Measurements from ENCODE around the gene AMPD2. TPM values are rescaled to one million over a fixed set of nuclear protein-coding genes. Genes with fewer than 3 reads are reported as not detected.

AMPD2 gene
- total and polyA plus RNA-seq, 4 donors = 19.2 to 87.4 (median 22.7) TPM

DNA sequence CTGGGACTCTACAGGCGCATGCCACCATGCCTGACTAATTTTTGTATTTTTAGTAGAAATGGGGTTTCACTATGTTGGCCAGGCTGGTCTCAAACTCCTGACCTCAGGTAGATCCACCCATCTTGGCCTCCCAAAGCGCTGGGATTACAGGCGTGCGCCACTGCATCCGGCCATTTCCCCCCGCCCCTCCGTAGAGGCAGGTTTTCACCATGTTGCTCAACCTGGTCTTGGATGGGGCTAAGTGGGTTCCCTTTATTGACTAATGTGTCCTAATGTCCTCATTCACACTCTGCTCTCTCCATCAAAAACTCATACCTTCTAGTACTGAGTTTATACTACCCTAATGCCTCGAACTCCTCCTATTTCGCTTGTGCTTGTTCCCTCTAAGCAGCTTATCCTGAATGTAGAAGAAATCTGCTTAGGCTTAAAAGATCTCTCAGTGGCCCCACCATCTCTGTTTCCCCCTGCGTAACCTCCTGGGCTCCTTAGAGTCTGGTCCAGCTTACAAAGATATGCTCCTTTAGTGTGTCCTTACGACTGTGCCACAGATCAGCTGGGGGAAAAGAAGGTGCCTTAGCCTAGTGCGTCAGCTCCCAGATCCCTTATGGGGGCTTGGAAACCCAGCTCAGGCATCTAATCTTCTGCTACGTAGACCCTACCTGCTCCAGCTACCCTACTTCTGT, 8.2 kb upstream of the AMPD2 start:
- Histone ChIP-seq H3K4me1 (ENCODE audit: control insufficient read depth in 4 of 4, insufficient read depth in 4 of 4, low read length in 3 of 4) (peaks cover 2 to 8% (median 5%) of the 10 kb centered on the region in 4 donors), H3K4me3 (ENCODE audit: low read depth in 1 of 3, low read length in 3 of 3) (no peak overlapping the region), H3K9ac (ENCODE audit: low read depth in 1 of 2, low read length in 2 of 2) (no peak overlapping the region), H3K27me3 (ENCODE audit: control insufficient read depth in 4 of 4, insufficient read depth in 4 of 4, low read length in 3 of 4) (no peaks in the 10 kb centered on the region), H3K27ac (ENCODE audit: low read depth in 1 of 2, low read length in 2 of 2) (no peak overlapping the region), H3K36me3 (ENCODE audit: control insufficient read depth in 4 of 4, insufficient read depth in 3 of 4, low read depth in 1 of 4, low read length in 3 of 4) (no peaks in the 10 kb centered on the region), H3K9me3 (ENCODE audit: control insufficient read depth in 4 of 4, low read length in 3 of 4) (no peaks in the 10 kb centered on the region)
- no peak for DNase-seq (ENCODE audit: low spot score)
- TF ChIP-seq, protein P1, sequence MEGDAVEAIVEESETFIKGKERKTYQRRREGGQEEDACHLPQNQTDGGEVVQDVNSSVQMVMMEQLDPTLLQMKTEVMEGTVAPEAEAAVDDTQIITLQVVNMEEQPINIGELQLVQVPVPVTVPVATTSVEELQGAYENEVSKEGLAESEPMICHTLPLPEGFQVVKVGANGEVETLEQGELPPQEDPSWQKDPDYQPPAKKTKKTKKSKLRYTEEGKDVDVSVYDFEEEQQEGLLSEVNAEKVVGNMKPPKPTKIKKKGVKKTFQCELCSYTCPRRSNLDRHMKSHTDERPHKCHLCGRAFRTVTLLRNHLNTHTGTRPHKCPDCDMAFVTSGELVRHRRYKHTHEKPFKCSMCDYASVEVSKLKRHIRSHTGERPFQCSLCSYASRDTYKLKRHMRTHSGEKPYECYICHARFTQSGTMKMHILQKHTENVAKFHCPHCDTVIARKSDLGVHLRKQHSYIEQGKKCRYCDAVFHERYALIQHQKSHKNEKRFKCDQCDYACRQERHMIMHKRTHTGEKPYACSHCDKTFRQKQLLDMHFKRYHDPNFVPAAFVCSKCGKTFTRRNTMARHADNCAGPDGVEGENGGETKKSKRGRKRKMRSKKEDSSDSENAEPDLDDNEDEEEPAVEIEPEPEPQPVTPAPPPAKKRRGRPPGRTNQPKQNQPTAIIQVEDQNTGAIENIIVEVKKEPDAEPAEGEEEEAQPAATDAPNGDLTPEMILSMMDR (IDR thresholded peaks at IDR 0.05; ENCODE audit: low read depth, low read length, missing input control) = no peak
- no peak for TF ChIP-seq RXRA (IDR thresholded peaks at IDR 0.05)
- WGBS = 96% methylated on average over 13 of the region's 13 CpGs

DNA sequence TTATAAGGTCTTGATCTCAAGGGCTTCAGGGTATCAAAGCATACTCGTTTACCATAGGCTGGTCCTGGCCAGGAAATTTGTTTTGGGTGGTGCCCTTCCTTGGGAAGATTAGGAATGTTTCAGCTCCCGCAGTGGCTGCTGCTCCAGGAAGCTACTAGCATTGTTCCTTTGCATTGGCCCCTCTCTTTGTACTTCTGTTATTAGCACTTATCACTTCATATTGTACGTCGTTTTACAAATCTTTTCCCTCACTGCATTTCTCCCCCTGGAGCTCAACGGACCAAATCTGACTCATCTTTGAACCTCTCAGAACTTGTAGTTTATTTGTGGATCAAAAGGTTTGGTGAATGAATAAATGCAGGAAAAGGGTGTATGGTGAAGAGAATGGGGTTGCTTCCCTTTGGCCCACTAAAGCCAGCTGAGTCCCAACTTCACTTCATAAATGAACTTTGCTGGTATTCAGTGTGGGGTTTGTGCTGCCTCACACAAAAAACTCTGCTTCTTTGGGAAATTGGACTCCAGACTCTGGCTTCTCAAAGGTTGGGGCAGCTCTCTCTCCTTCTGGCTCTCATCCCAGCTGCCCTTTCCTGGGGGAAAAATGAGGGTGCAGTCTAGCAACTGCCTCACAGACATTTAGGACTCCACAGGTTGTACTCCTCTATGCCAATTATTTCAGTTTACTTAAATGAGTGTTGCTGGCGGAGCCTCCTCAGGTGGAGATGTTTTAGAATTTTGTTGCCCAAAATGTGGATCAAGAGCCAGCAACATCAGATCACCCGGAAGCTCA, 6.1 kb upstream of the AMPD2 start:
- H3K27ac ChIP-seq (ENCODE audit: low read depth in 1 of 2, low read length in 2 of 2) = no peak overlapping the region
- no peaks in the 10 kb centered on the region for H3K36me3 ChIP-seq (ENCODE audit: control insufficient read depth in 4 of 4, insufficient read depth in 3 of 4, low read depth in 1 of 4, low read length in 3 of 4)
- DNase-seq (ENCODE audit: low spot score) = no peak
- H3K9ac ChIP-seq (ENCODE audit: low read depth in 1 of 2, low read length in 2 of 2) = no peak overlapping the region
- peaks cover 2 to 25% (median 15%) of the 10 kb centered on the region in 4 donors for H3K4me1 ChIP-seq (ENCODE audit: control insufficient read depth in 4 of 4, insufficient read depth in 4 of 4, low read length in 3 of 4)
- H3K4me3 ChIP-seq (ENCODE audit: low read depth in 1 of 3, low read length in 3 of 3) = no peak overlapping the region
- 79% methylated on average over 7 of the region's 7 CpGs for WGBS
- TF ChIP-seq, protein P2, sequence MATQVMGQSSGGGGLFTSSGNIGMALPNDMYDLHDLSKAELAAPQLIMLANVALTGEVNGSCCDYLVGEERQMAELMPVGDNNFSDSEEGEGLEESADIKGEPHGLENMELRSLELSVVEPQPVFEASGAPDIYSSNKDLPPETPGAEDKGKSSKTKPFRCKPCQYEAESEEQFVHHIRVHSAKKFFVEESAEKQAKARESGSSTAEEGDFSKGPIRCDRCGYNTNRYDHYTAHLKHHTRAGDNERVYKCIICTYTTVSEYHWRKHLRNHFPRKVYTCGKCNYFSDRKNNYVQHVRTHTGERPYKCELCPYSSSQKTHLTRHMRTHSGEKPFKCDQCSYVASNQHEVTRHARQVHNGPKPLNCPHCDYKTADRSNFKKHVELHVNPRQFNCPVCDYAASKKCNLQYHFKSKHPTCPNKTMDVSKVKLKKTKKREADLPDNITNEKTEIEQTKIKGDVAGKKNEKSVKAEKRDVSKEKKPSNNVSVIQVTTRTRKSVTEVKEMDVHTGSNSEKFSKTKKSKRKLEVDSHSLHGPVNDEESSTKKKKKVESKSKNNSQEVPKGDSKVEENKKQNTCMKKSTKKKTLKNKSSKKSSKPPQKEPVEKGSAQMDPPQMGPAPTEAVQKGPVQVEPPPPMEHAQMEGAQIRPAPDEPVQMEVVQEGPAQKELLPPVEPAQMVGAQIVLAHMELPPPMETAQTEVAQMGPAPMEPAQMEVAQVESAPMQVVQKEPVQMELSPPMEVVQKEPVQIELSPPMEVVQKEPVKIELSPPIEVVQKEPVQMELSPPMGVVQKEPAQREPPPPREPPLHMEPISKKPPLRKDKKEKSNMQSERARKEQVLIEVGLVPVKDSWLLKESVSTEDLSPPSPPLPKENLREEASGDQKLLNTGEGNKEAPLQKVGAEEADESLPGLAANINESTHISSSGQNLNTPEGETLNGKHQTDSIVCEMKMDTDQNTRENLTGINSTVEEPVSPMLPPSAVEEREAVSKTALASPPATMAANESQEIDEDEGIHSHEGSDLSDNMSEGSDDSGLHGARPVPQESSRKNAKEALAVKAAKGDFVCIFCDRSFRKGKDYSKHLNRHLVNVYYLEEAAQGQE (IDR thresholded peaks at IDR 0.05) = no peak
- TF ChIP-seq TAF1 (conservative IDR thresholded peaks at IDR 0.05) = no peak
- TF ChIP-seq YY1 (IDR thresholded peaks at IDR 0.05) = no peak
- TF ChIP-seq NR2F2 (IDR thresholded peaks at IDR 0.05) = peak; percentile 41
- TF ChIP-seq HNF4G (IDR thresholded peaks at IDR 0.05) = no peak
- no peak for TF ChIP-seq SP1 (IDR thresholded peaks at IDR 0.05)
- TF ChIP-seq RXRA (IDR thresholded peaks at IDR 0.05) = no peak
- TF ChIP-seq HNF4A (conservative IDR thresholded peaks at IDR 0.05) = no peak
- no peaks in the 10 kb centered on the region for H3K9me3 ChIP-seq (ENCODE audit: control insufficient read depth in 4 of 4, low read length in 3 of 4)
- H3K27me3 ChIP-seq (ENCODE audit: control insufficient read depth in 4 of 4, insufficient read depth in 4 of 4, low read length in 3 of 4) = no peaks in the 10 kb centered on the region

DNA sequence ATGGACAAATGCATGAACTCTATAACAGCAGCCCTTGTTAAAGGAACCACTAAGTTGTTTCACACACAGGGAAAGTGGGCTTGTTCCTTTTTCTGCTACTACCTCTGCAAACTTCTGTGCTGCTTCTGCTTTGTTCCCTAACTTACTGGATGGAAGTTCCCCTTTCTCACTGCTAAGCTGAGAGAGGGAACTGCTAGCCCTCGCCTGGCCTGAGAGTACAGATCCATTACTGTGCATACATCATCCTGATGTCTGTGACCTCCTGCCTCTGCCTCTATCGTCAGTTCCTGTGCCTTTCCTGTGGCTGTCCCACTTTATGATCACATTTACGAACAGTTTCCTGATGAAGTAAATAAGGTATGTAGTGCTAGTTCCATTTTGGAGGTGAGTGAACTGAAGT, 3.8 kb upstream of the AMPD2 start:
- peaks cover 4 to 35% (median 26%) of the 10 kb centered on the region in 4 donors for H3K4me1 ChIP-seq (ENCODE audit: control insufficient read depth in 4 of 4, insufficient read depth in 4 of 4, low read length in 3 of 4)
- H3K9ac ChIP-seq (ENCODE audit: low read depth in 1 of 2, low read length in 2 of 2) = no peak overlapping the region
- H3K4me3 ChIP-seq (ENCODE audit: low read depth in 1 of 3, low read length in 3 of 3) = no peak overlapping the region
- H3K27ac ChIP-seq (ENCODE audit: low read depth in 1 of 2, low read length in 2 of 2) = peak overlapping the region; percentile 46 to 71
- H3K27me3 ChIP-seq (ENCODE audit: control insufficient read depth in 4 of 4, insufficient read depth in 4 of 4, low read length in 3 of 4) = no peaks in the 10 kb centered on the region
- H3K36me3 ChIP-seq (ENCODE audit: control insufficient read depth in 4 of 4, insufficient read depth in 3 of 4, low read depth in 1 of 4, low read length in 3 of 4) = no peaks in the 10 kb centered on the region
- 46% methylated on average over 3 of the region's 3 CpGs for WGBS
- no peaks in the 10 kb centered on the region for H3K9me3 ChIP-seq (ENCODE audit: control insufficient read depth in 4 of 4, low read length in 3 of 4)
- no peak for DNase-seq (ENCODE audit: low spot score)
- TF ChIP-seq HNF4A (conservative IDR thresholded peaks at IDR 0.05) (no peak), HNF4G (IDR thresholded peaks at IDR 0.05) (no peak), EGR1 (IDR thresholded peaks at IDR 0.05; ENCODE audit: low read depth in 2 of 2) (no peak)
- TF ChIP-seq, protein P1 (IDR thresholded peaks at IDR 0.05; ENCODE audit: low read depth, low read length, missing input control) = no peak
- TF ChIP-seq, protein P3, sequence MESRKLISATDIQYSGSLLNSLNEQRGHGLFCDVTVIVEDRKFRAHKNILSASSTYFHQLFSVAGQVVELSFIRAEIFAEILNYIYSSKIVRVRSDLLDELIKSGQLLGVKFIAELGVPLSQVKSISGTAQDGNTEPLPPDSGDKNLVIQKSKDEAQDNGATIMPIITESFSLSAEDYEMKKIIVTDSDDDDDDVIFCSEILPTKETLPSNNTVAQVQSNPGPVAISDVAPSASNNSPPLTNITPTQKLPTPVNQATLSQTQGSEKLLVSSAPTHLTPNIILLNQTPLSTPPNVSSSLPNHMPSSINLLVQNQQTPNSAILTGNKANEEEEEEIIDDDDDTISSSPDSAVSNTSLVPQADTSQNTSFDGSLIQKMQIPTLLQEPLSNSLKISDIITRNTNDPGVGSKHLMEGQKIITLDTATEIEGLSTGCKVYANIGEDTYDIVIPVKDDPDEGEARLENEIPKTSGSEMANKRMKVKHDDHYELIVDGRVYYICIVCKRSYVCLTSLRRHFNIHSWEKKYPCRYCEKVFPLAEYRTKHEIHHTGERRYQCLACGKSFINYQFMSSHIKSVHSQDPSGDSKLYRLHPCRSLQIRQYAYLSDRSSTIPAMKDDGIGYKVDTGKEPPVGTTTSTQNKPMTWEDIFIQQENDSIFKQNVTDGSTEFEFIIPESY (IDR thresholded peaks at IDR 0.05) = no peak
- TF ChIP-seq, protein P4, sequence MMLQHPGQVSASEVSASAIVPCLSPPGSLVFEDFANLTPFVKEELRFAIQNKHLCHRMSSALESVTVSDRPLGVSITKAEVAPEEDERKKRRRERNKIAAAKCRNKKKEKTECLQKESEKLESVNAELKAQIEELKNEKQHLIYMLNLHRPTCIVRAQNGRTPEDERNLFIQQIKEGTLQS (IDR thresholded peaks at IDR 0.05) = no peak

Measured in liver (tissue), 9 donors.